GM19397 (cell line): Measurements from ENCODE around the gene LYG2.
"Not testable (repeated sequence)": the region's sequence is repeated elsewhere in the genome, so short reads cannot be mapped to it uniquely, and the experiment has no call there.

Experiments
- ATAC-seq: cut with Tn5 transposase; IDR thresholded peaks from one replicate; pipeline ENCODE4 v1.9.1; 2021; ENCODE audit warnings: mild to moderate bottlenecking, moderate library complexity; ENCODE audit not compliant: unreplicated experiment

The LYG2 gene

DNA sequence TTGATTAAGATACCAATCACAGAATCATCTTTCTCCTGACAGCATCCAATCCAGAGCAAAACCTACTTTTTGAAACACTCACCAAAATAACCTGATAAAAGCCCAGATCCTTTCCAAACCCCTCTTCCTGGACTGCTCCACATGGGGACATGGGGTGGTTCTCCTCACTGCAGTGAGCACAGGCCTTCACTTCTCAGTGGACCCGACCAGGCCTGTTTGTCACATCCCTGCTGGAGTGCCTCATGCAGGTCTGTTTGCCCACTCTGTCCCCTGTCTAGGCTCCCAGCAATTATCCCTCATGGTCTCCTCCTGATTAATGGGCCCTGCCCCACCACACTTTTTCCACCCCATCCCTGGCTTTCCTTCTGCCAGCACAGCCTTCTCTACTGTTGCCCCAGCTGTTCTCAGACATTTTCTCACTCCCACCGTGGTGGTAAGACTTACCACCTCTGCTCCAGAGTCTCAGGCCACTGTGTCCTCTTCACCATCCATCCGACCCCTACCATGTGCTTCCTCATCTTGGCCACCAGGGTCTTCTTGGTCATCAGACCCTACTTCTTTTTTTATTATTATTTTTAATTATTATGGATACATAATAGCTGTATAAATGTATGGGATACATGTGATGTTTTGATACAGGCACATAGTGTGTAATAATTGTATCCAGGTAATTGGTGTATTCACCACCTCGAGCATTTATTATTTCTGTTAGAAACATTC, 53.3 kb downstream of the LYG2 start:
- no peak for ATAC-seq

DNA sequence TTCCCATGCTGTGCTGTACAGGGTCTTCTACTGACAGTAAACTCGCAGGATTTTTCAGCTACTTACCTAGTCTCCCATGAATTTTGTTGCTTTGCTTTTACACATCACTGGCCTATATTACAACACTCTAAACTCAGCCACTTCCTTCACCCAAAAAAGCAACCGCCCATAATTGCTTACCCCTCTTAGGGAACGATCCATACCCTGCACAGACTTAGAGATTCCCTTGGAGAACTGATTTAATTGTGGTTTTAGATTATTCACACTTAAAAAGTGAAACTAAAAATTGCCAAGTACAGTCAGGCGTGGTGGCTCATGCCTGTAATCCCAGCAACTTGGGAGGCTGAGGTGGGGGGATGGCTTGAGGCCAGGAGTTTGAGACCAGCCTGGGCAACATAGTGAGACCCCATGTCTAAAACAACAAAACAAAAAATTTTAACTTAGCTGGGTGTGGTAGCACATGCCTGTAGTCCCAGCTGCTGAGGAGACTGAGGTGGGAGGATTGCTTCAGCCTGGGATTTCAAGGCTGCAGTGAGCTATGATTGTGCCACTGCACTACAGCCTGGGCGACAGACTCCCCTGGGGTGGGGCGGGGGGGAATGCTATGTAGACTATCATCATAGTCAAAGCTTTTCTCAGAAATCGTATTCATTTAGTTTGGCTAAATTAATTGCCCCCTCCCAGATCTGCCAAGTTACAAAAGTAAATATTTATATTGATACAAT, 55.2 kb downstream of the LYG2 start:
- no peak for ATAC-seq

GRCh38 chr2:99198103-99198841, 57.2 kb downstream of the LYG2 start:
- ATAC-seq: no peak

- not testable (repeated sequence) for ATAC-seq
Measured at GRCh38 chr2:99192364-99192763, 63.1 kb downstream of the LYG2 start.
